ENCODE measurements around the gene PPARA.
"Not testable (repeated sequence)": the region's sequence is repeated elsewhere in the genome, so short reads cannot be mapped to it uniquely, and the experiment has no call there.

Gene PPARA

GRCh38 chr22:46251266-46251665 is 100.9 kb downstream of the PPARA start:
- no peak for DNase-seq

- no peak for DNase-seq
These were observed 101.6 kb downstream of the PPARA start for GRCh38 chr22:46251816-46252380.

GRCh38 chr22:46256358-46256958 is 106.1 kb downstream of the PPARA start:
- no peak for DNase-seq

DNA sequence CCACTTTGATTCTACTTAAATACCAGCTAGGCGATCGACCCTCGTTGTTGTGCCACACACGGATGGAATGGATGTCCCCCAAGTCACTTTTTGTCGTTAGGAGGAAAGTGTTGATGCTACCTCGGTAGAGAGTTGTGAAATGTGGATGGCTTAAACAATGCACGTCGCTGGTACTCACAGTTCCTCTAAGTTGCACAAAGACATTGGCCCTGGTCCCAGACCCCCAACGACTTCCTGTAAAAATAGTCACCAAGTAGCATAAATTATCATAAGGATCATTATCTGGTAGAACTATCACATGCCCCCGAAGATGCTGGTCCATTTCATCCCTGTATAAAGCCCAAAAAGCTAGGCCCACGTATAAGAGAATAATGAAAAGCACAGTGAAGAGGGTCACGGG is 109.0 kb downstream of the PPARA start:
- no peak for DNase-seq

DNA sequence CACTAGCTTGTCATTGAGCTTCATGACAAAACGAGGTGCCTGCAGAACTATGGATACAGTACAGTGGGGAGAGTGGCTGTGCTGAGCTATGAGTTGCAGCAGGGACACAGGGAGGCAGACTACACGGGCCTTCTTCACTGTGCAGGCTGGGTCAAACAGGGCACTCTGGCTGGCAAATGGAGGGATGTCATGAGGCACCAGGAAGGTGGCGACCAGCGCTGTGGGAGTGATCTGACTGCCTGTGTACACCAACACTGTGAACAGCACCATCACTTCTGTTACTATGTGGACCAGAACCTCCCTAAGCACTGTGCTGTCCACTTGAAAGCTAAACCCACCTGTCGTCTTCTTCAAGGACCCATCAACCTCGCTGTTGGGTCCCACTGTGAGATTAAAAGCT is 109.7 kb downstream of the PPARA start:
- no peak for DNase-seq

GRCh38 chr22:46262449-46263215 is 112.3 kb downstream of the PPARA start:
- peak; percentile 56 for DNase-seq

DNA sequence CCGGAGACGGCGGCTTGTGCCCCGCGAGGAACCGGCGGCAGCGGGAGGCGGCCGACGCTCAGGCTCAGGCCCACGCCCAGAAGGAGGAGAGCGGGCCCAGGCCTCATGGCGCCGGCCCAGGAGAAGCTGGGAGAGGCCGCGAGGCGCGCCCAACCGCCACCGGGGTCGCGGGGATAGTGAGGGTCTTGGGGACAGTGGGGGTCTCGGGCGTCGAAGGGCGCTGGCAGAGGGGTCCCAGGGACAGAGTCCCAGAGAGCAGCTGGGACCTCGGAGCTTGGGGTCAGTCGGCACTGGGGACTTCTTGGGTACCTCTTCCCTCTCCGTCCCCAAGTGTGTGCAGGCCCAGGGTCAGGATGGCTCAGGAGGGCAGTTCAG is 112.9 kb downstream of the PPARA start, which contains the start of gene PKDREJ:
Gene PKDREJ, minus strand, starts transcription at position 128 of the 375 bp plus-strand sequence. Its CDS starts 21 bp downstream, at position 107.
- no peak for DNase-seq

DNA sequence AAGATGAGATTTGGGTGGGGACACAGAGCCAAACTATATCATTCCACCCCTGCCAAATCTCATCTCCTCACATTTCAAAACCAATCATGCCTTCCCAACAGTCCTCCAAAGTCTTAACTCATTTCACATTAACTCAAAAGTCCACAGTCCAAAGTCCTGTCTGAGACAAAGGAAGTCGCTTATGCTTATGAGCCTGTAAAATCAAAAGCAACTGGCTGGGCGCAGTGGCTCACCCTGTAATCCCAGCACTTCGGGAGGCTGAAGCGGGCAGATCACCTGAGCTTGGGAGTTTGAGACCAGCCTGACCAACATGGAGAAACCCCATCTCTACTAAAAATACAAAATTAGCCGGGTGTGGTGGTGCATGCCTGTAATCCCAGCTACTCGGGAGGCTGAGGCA is 114.2 kb downstream of the PPARA start:
- DNase-seq = not testable (repeated sequence)

DNA sequence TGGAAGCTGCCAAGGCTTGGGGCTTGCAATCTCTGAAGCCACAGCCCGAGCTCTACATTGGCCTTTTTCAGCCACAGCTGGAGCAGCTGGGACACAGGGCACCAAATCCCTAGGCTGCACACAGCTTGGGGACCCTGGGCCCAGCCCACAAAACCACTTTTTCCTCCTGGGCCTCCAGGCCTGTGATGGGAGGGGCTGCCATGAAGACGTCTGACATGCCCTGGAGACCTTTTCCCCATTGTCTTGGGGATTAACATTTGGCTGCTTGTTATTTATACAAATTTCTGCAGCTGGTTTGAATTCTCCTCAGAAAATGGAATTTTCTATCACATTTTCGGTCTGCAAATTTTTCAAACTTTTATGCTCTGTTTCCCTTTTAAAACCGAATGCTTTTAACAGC is 115.3 kb downstream of the PPARA start:
- not testable (repeated sequence) for DNase-seq

- DNase-seq = peak; percentile 43
These were observed 117.3 kb downstream of the PPARA start, which contains the start of gene TTC38 for GRCh38 chr22:46267431-46268279. Gene TTC38, plus strand, starts transcription at chr22:46268008. Its CDS starts 32 bp downstream, at chr22:46268040.

DNA sequence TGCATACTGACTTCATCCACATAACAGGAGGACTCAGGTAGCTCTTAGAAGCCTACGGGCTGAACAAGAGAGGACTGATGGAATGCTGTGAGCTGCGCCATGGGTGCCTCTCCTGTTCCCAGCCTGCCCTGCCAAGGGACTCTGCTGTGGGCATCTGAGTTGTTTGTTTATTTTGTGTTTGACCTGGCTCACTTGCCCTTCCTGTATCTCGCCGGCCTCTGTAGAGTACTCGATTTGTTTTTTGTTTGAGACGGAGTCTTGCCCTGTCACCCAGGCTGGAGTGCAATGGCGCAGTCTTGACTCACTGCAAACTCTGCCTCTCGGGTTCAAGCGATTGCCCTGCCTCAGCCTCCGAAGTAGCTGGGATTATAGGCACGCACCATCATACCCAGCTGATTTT is 119.2 kb downstream of the PPARA start:
- DNase-seq = no peak

GRCh38 chr22:46272196-46272595 is 121.9 kb downstream of the PPARA start:
- no peak for DNase-seq

DNA sequence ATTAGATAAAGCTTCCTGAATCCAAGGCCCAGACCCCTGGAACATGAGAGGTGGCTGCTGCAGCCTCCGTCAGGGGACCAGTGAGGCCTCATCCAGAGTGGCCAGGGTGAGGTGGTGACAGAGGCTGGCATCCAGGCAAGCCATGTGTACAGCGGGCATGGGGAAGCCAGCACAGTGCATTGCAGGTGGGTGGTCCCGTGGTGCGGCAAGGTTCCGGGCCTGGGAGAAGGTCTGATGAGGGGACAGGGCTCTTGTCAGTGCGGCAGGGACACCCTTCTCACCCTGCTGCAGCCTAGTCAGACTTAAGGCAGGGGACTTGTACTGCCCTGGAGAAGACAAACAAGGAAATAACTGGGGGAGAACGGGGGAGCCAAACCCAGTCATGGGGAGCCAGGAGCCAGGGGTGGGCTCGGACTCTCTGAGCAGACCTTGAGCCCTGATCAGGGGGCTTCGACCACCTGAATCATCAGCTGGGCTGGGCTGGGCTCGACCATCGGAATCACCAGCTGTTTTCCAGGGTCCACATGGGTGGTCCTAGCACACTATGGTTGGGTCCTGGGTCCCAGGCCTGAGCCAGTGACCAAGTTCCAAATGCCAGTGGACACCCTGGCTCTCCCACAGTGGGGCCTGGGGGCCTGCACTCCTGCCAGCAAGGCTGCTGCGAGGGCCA is 122.6 kb downstream of the PPARA start:
- no peak for DNase-seq

DNA sequence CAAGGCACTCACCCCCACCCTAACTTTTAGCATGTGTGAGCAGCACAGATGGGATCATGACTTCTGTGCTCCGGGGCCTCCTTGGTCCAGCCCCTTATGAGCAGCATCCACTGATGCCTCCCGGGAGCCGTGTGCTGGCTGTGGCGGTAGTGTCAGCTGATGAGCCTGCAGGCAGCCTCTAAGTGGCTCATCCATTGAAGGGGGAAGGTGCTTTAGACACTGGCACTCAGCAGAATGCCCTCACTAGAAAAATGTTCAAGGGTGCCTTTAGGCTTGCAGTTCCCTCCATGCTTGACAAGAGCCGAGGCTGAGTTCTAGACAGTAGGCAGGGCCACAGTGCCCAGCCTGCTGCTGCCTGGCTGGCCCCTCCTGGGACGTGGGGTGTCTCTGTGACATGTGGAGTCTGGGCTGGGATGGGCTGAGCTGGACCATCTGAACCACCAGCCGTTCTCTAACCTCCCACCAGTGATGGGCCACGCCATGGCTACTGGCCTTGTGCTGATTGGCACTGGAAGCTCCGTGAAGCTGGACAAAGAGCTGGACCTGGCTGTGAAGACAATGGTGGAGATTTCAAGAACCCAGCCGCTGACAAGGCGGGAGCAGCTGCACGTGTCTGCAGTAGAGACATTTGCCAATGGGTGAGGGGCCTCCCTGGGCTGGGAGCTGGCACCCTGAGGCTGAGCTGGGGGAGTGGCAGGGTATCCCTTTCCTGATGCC is 123.3 kb downstream of the PPARA start:
- no peak for DNase-seq

DNA sequence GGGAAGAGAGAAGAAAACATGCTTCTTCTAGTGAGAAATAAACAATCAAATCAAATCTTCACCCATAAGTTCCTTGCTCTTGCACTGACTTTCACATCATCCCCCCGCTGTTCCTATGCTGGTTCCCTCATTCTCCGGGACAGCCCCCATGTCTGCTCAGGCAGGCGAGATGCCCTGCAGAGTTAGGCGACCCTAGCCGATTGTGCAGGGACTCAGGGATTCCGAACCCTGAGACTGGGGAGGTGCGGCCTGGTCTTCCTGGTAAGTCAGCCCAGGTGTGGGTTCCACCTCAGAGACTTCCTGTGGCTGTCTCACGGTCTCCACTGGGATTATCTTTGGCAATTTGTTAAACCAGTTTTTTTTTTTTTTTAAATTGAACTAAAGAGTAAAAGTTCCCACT is 124.1 kb downstream of the PPARA start:
- DNase-seq = no peak

- no peak for DNase-seq
These were observed 125.3 kb downstream of the PPARA start for GRCh38 chr22:46275455-46276122.

DNA sequence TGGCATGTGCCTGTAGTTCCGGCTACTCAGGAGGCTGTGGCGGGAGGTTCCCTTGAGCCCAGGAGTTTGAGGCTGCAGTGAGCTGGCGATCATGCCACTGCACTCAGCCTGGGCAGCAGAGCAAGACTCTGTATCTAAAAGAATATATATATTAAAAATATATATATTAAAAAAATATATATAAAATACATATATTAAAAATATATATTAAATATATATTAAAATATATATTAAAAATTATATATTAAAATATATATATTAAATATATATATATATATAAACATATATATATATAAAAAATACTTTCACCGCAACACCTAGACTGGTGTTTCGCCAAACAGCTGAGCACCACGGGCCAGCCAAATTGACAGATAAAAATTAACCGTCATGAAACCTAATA is 126.2 kb downstream of the PPARA start:
- DNase-seq = no peak

DNA sequence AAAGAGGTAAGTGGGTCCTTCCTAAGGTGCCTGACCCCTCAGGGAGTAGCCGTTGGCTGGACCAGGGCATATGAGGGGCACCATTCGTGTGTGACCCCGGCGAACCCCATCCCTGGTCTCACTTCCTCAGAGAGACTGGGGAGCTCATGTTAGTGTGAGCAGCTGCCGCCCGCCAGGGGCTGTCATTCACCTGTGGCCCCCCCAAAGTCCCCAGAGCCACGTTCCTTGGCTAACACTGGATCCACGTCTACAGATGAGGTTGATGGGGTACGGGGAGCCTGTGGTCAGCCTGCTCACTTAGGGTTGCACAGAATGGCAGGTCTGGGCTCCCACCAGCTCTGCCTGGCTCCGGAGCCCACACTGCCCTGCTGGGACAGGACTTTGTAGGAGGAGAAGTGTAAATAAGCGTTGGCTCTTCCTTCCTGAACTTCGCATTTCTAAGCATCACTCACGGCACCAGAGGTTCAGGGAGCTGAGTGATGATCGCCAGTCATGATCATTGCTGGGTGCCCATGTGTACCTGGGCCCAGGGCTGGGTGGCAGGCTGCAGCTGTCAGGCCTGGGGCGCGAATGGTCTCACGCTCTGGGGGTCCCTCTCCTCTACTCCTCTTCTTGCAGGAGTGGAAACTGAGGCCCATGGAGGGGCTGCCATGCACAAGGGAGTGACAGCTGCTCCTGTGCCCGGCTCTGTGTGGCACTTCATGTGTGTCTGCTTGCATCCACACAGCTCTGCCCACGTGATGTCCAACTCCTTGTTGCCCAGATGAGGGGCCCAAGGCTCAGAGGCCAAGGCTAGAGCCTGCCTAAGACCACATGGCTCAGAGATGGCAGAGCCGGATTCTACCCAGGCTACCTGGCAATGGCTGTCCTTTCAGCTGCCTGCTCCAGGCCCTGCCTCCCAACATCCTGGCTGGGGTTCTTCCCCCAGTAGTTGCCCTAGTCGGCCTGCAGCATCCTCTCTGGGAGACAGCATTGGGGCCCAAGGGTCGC is 128.6 kb downstream of the PPARA start:
- no peak for DNase-seq

- no peak for DNase-seq
These were observed 129.9 kb downstream of the PPARA start for GRCh38 chr22:46280063-46280817.

Measured in activated CD4-positive, alpha-beta T cell treated with anti-CD3 and anti-CD28 coated beads for 48 hours (primary cell).